ENCODE data around the gene PEF1.

PEF1 gene

DNA sequence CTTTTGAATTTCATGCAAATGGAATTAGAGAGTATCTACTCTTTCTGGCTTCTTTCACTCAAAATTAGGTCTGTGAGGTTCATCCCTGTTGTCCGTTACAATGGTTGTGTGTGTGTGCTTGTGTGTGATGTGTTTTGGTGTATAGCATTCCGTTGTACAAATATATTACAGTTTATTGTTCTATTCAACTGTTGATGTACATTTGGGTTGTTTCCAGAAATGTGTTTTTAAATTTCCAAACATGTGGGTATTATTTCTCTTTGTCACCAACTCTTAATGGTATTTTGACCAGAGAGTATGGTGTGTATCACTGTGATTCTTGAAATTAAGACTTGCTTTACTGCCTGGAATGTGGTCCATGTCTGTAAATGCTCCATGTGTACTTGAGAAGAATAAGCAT lies 44.0 kb downstream of the PEF1 start:
- DNase-seq (ENCODE audit: low spot score) = no peak
- TF ChIP-seq, protein P1, sequence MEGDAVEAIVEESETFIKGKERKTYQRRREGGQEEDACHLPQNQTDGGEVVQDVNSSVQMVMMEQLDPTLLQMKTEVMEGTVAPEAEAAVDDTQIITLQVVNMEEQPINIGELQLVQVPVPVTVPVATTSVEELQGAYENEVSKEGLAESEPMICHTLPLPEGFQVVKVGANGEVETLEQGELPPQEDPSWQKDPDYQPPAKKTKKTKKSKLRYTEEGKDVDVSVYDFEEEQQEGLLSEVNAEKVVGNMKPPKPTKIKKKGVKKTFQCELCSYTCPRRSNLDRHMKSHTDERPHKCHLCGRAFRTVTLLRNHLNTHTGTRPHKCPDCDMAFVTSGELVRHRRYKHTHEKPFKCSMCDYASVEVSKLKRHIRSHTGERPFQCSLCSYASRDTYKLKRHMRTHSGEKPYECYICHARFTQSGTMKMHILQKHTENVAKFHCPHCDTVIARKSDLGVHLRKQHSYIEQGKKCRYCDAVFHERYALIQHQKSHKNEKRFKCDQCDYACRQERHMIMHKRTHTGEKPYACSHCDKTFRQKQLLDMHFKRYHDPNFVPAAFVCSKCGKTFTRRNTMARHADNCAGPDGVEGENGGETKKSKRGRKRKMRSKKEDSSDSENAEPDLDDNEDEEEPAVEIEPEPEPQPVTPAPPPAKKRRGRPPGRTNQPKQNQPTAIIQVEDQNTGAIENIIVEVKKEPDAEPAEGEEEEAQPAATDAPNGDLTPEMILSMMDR (IDR thresholded peaks at IDR 0.05; ENCODE audit: extremely low read depth, insufficient read depth, missing control alignments) = no peak
- in situ Hi-C loops (cut with MboI; ENCODE audit: low pct_unique_long_range_greater_than_20kb, low sequenced_read_pairs, unreplicated experiment) = no loop called here

DNA sequence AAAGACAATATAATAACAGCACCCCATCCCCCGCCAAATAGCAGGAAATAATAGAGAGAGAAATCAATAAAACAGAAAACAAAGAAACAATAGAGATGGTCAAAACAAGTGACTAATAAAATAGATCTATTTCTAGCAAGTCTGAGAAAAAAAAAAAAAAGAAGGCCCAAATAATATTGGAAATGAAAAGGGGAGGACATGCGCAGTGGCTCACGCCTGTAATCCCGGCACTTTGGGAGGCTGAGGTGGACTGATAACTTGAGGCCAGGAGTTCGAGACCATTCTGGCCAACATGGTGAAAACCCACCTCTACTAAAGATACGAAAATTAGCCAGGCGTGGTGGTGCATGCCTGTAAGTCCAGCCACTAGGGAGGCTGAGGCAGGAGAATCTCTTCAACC lies 45.7 kb downstream of the PEF1 start:
- DNase-seq (ENCODE audit: low spot score) = no peak
- in situ Hi-C loops (cut with MboI; ENCODE audit: low pct_unique_long_range_greater_than_20kb, low sequenced_read_pairs, unreplicated experiment) = no loop called here
- TF ChIP-seq, protein P1 (IDR thresholded peaks at IDR 0.05; ENCODE audit: extremely low read depth, insufficient read depth, missing control alignments) = no peak

DNA sequence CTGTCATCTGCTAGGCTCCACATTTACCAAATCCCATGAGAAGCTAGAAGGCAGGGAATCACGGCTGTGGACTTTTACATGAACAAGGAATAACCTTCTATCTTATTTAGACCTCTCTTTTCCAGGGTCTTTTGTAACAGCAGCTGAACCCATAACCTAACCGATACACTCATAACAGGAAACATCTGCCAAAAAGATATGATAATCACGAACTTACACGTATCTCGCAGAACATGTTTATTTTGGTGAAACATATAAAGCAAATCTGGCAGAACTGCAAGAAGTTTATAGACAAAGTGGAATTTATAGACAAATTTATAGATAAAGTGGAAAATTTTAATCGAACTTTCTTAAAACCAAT lies 48.0 kb downstream of the PEF1 start:
- in situ Hi-C loops (cut with MboI; ENCODE audit: low pct_unique_long_range_greater_than_20kb, low sequenced_read_pairs, unreplicated experiment) = no loop called here
- TF ChIP-seq, protein P1 (IDR thresholded peaks at IDR 0.05; ENCODE audit: extremely low read depth, insufficient read depth, missing control alignments) = no peak
- DNase-seq (ENCODE audit: low spot score) = peak; percentile 42

DNA sequence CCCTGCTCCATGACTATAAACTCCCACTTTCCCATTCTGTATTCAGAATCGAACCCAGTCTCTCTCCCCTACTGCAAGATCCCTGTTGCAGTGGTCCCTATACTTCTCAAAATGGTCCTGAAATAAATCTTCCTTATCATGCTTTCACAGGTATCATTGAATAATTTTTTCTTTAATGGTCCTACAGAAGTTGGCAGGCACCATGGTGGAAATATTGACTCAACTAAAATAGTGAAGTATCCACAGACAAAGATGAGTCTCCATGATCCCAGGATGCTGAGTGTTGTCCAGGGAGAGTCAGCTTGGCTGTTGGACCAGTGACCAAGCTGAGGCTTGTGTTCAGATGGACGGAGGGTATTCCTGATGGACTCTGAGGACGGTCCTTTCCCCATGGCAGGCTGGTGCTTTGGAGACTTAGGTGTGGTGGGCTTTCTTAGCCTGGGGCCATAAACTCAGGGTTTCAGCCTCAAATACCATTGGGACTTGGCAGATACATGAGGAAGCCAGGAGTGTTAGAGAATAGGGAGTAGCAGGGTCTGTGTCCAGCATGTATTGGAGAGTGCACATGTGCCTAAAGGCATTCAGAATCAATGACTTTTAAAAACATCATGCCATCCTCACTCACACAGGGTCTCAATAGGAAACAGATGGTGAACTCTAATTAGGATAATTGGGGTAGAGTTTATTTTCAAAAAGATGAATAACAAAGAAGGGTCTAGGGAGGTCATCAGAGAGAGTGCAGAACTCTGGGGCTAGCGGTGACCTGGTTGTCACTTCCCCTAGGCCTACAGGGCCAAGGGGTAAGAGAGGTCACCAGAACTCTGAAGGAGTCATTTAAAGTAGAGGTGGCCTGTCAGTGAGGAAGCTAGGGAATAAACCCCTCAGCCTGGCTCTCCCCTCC lies 48.6 kb downstream of the PEF1 start:
- TF ChIP-seq, protein P1 (IDR thresholded peaks at IDR 0.05; ENCODE audit: extremely low read depth, insufficient read depth, missing control alignments) = no peak
- in situ Hi-C loops (cut with MboI; ENCODE audit: low pct_unique_long_range_greater_than_20kb, low sequenced_read_pairs, unreplicated experiment) = no loop called here
- peak; percentile 20 for DNase-seq (ENCODE audit: low spot score)

DNA sequence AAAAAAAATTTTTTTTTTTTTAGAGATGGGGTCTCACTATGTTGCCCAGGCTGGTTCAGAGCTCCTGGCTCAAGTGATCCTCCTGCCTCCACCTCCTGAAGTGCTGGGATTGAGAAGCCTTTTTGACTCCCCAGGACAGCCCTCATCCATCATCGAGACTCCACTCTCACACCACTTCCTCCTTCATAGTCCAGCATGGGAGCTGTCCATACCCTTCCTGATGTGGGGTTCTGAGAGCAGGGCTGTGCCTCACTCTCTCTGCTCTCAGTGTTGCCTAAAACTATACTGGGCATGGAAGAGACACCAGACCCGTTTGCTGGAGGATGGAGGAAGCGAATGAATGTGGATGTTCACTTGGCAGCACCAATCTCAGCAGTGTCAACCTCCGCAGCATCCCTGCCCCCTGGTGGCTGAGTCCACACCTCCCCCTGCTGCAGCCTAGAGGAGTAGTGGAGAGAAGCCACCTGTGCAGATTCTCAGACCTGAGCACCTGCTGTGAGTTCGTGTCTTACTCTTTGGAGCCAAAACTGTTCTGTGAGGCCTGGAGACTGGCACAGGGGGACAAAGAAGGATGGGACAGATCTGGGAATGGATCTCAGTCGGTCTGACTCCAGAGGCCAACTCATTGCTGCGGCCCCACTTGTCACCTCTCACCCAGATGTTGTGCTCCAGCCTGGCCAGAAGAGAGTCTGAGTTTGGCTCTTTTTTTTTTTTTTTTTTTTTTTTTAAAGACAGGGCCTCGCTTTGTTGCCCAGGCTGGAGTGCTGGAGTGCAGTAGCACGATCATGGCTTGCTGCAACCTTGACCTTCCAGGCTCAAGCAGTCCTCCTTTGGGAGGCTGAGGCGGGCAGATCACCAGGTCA lies 50.7 kb downstream of the PEF1 start:
- TF ChIP-seq, protein P1 (IDR thresholded peaks at IDR 0.05; ENCODE audit: extremely low read depth, insufficient read depth, missing control alignments) = peak; percentile 92
- peak; percentile 77 for DNase-seq (ENCODE audit: low spot score)
- in situ Hi-C loops (cut with MboI; ENCODE audit: low pct_unique_long_range_greater_than_20kb, low sequenced_read_pairs, unreplicated experiment) = no loop called here

DNA sequence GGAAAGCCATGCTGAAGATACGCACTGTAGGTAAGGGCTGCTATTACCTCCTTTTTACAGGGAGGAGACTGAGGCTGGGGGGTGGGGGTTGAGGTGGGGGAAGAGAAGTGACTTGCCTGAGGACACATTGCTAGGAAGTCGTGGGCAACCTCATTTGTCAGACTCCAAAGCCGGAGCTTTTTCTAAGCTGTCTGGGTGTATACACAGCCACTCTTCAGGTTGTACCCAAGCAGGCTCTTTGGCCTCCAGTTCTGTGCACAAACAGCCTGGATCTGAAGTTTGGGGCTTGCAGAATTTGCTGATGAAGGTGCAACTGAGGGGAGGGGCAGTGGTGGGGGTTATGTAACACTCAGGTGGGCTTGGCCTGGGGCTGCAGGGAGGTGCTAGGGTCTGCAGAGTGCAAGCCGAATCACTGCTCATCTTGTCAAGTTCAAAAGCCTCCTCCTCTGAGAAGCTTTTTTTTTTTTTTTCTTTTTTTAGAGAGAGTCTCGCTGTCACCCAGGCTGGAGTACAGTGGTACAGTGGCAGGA lies 51.5 kb downstream of the PEF1 start:
- in situ Hi-C loops (cut with MboI; ENCODE audit: low pct_unique_long_range_greater_than_20kb, low sequenced_read_pairs, unreplicated experiment) = no loop called here
- DNase-seq (ENCODE audit: low spot score) = no peak
- TF ChIP-seq, protein P1 (IDR thresholded peaks at IDR 0.05; ENCODE audit: extremely low read depth, insufficient read depth, missing control alignments) = no peak
